HG03439 (cell line): ENCODE results near the gene NCKAP1.
"Not testable (repeated sequence)": the region's sequence is repeated elsewhere in the genome, so short reads cannot be mapped to it uniquely, and the experiment has no call there.

Experiments used
- ATAC-seq: cut with Tn5 transposase; IDR thresholded peaks from one replicate; pipeline ENCODE4 v1.9.1; 2021; ENCODE audit warnings: mild to moderate bottlenecking, moderate library complexity; ENCODE audit not compliant: unreplicated experiment

Gene NCKAP1

GRCh38 chr2:182887093-182887492 lies 151.2 kb downstream of the NCKAP1 start:
- ATAC-seq, result no peak

GRCh38 chr2:182885771-182886170 lies 152.5 kb downstream of the NCKAP1 start:
- no peak for ATAC-seq

- no peak for ATAC-seq
Observed at GRCh38 chr2:182883451-182883850, 154.8 kb downstream of the NCKAP1 start.

GRCh38 chr2:182880100-182880499 lies 158.2 kb downstream of the NCKAP1 start:
- ATAC-seq, result not testable (repeated sequence)

- not testable (repeated sequence) for ATAC-seq
Observed at GRCh38 chr2:182876653-182877052, 161.6 kb downstream of the NCKAP1 start.

GRCh38 chr2:182870227-182870626 lies 168.0 kb downstream of the NCKAP1 start:
- ATAC-seq, result no peak

GRCh38 chr2:182868054-182868796 lies 170.0 kb downstream of the NCKAP1 start:
- no peak for ATAC-seq

- ATAC-seq, result no peak
Observed at GRCh38 chr2:182867426-182868053, 170.7 kb downstream of the NCKAP1 start.

- ATAC-seq, result no peak
Observed at GRCh38 chr2:182866461-182867406, 171.5 kb downstream of the NCKAP1 start, which contains the start of gene FRZB. Gene FRZB, minus strand, starts transcription at chr2:182866637. Its CDS starts 85 bp downstream, at chr2:182866552.

GRCh38 chr2:182866095-182866460 lies 172.2 kb downstream of the NCKAP1 start:
- no peak for ATAC-seq

- no peak for ATAC-seq
Observed at GRCh38 chr2:182864949-182865570, 173.2 kb downstream of the NCKAP1 start.

- no peak for ATAC-seq
Observed at GRCh38 chr2:182863642-182864041, 174.6 kb downstream of the NCKAP1 start.

- no peak for ATAC-seq
Observed at GRCh38 chr2:182862091-182862490, 176.2 kb downstream of the NCKAP1 start.

- no peak for ATAC-seq
Observed at GRCh38 chr2:182860858-182861257, 177.4 kb downstream of the NCKAP1 start.
